Measurements from ENCODE around the gene OTOS.

OTOS gene

GRCh38 chr2:240174496-240174895 lies 34.0 kb upstream of the OTOS start:
- TF ChIP-seq TAF1 (IDR thresholded peaks at IDR 0.05; ENCODE audit: borderline replicate concordance, insufficient read depth, low read length) = no peak
- no peak for TF ChIP-seq REST (IDR thresholded peaks at IDR 0.05; ENCODE audit: insufficient read depth in 1 of 2, low read depth in 2 of 2, low read length in 2 of 2)
- no peak for TF ChIP-seq SIN3A (IDR thresholded peaks at IDR 0.05; ENCODE audit: borderline replicate concordance, insufficient read depth, low read length)
- TF ChIP-seq POLR2AphosphoS5 (IDR thresholded peaks at IDR 0.05; ENCODE audit: low read depth, low read length) = no peak
- TF ChIP-seq FOXP2 (optimal IDR thresholded peaks at IDR 0.05; ENCODE audit: borderline replicate concordance, extremely low read depth, extremely low read length, insufficient read depth) = no peak

- TF ChIP-seq SIN3A (IDR thresholded peaks at IDR 0.05; ENCODE audit: borderline replicate concordance, insufficient read depth, low read length) (no peak), FOXP2 (optimal IDR thresholded peaks at IDR 0.05; ENCODE audit: borderline replicate concordance, extremely low read depth, extremely low read length, insufficient read depth) (no peak), TAF1 (IDR thresholded peaks at IDR 0.05; ENCODE audit: borderline replicate concordance, insufficient read depth, low read length) (no peak), REST (IDR thresholded peaks at IDR 0.05; ENCODE audit: insufficient read depth in 1 of 2, low read depth in 2 of 2, low read length in 2 of 2) (no peak), POLR2AphosphoS5 (IDR thresholded peaks at IDR 0.05; ENCODE audit: low read depth, low read length) (no peak)
Observed at GRCh38 chr2:240172071-240172895, 31.8 kb upstream of the OTOS start.

- TF ChIP-seq POLR2AphosphoS5 (IDR thresholded peaks at IDR 0.05; ENCODE audit: low read depth, low read length) (no peak), SIN3A (IDR thresholded peaks at IDR 0.05; ENCODE audit: borderline replicate concordance, insufficient read depth, low read length) (no peak), REST (IDR thresholded peaks at IDR 0.05; ENCODE audit: insufficient read depth in 1 of 2, low read depth in 2 of 2, low read length in 2 of 2) (no peak), FOXP2 (optimal IDR thresholded peaks at IDR 0.05; ENCODE audit: borderline replicate concordance, extremely low read depth, extremely low read length, insufficient read depth) (no peak), TAF1 (IDR thresholded peaks at IDR 0.05; ENCODE audit: borderline replicate concordance, insufficient read depth, low read length) (no peak)
Observed at GRCh38 chr2:240170883-240171282, 30.4 kb upstream of the OTOS start.

GRCh38 chr2:240170354-240170735 lies 29.9 kb upstream of the OTOS start:
- TF ChIP-seq POLR2AphosphoS5 (IDR thresholded peaks at IDR 0.05; ENCODE audit: low read depth, low read length) = no peak
- no peak for TF ChIP-seq TAF1 (IDR thresholded peaks at IDR 0.05; ENCODE audit: borderline replicate concordance, insufficient read depth, low read length)
- TF ChIP-seq REST (IDR thresholded peaks at IDR 0.05; ENCODE audit: insufficient read depth in 1 of 2, low read depth in 2 of 2, low read length in 2 of 2) = no peak
- TF ChIP-seq FOXP2 (optimal IDR thresholded peaks at IDR 0.05; ENCODE audit: borderline replicate concordance, extremely low read depth, extremely low read length, insufficient read depth) = no peak
- TF ChIP-seq SIN3A (IDR thresholded peaks at IDR 0.05; ENCODE audit: borderline replicate concordance, insufficient read depth, low read length) = no peak
